GM18907 (cell line): ENCODE data around the gene SUGT1.

Experiments used
- ATAC-seq: cut with Tn5 transposase; IDR thresholded peaks from one replicate; pipeline ENCODE4 v1.9.1; 2021; ENCODE audit warnings: mild to moderate bottlenecking, moderate library complexity; ENCODE audit not compliant: unreplicated experiment

SUGT1 gene

GRCh38 chr13:52736891-52737290 lies 84.3 kb downstream of the SUGT1 start:
- no peak for ATAC-seq

GRCh38 chr13:52737451-52737850 lies 84.8 kb downstream of the SUGT1 start:
- ATAC-seq, result no peak

- no peak for ATAC-seq
Measured at GRCh38 chr13:52737965-52738364, 85.3 kb downstream of the SUGT1 start.

DNA sequence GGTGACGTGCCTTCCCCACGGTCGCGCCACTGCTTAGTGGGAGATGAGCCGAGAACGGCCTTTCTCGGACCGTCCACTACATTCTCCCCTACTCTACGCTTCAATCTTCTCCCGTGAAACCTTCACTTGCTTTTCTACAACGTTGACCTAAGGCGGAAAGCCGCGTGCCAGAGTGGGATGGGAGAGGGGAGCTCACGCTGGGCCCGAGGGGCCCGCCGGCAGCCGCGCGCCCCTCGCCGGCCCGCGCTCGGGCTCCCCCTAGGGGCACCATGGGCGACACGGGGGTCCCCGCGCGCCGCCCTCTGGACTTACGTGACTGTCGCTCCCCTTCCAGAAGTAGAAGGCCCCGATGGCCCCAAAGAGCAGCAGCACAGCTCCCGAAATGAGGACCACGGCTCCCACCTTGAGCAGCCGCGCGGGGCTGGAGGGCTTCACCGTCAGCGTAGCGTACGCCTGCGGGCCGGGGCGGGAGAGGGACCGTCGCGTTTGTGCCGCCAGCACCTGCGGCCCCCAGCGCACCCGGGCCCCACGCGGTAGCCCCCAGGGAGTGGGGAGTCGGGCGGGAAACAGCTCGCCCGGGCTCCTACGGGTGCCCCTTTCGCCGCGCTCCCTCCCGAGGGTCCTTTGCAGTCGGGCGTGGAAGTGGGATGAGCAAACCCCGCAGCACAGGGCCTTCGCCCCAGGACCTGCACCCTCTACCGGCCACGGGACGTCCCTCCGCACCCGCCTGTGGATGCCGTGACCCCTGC lies 86.3 kb downstream of the SUGT1 start:
- peak; percentile 69 for ATAC-seq

DNA sequence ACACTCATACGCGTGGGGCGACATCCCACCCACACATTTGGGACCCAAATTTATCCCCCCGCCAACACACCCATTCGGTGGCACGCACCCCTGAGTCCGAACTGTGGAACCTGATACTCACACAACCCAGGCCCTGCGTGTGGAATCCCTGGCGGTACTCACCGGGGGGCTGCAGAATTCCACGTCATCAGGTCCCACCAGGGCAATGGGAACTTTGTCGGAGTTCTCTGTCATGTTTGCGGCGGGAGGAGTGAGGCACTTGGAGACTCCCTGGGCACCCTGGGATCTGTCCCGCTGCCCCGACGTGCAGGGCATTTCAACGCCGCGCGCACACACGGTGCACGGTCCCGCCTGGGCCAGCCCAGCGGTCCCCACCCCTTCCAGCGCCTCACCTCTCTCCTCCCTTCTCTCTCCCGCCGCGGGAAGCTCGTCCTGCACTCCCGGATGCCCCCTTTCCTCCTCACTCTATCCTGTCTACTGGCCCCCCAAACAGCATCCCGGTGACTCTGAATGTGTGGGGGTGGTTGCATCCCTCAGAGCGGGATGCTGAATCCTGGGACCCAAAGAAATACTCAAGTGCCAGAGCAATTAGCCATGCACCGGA lies 86.9 kb downstream of the SUGT1 start, which contains the start of gene CNMD:
Gene CNMD, minus strand, starts transcription at position 353 of the 604 bp plus-strand sequence. Its CDS starts 119 bp downstream, at position 234.
- ATAC-seq, result no peak

- ATAC-seq, result no peak
Measured at GRCh38 chr13:52743569-52743968, 90.9 kb downstream of the SUGT1 start.

GRCh38 chr13:52743988-52744387 lies 91.4 kb downstream of the SUGT1 start:
- no peak for ATAC-seq

DNA sequence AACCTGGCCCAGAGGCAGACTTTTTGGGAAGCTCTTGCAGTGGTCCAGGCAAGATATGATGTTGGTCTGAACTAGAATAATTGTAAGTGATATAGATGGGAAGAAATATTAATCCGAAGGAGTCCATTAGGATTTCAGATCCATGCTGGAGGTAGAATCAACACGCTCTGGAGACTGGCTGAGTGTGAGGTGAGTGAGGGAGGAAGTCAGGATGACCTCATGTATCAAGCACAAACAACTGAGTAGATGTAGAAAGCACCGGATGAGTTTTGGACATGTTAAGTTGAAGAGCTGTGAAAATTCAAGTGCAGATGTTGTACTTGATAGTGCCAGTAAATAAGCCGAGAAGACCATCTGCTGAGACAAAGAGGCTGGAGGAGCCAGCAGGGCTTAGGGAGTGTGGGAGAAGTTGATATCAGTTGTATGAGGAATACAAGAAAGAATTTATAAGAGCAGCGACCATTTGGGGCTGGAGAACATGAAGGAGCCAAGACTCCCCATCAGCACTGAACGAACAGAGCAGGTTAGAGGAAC lies 92.3 kb downstream of the SUGT1 start:
- ATAC-seq, result no peak

DNA sequence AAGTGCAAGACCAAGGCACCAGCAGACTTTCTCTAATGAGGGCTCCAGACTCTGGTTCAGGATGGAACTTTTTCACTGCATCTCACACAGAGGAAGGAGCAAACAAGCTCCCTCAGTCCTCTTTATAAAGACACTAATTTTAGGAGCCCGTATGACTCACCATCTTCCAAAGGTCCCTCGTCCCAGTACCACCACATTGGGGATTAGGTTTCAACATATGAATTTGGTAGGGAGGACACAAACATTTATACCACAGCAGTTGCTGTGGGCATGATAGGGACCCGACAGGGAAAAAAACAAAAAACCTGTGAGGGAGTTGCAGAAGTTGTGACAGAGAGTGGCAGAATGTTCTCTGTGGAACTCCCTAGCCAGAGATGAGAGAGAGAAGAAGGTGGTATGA lies 93.5 kb downstream of the SUGT1 start:
- no peak for ATAC-seq

DNA sequence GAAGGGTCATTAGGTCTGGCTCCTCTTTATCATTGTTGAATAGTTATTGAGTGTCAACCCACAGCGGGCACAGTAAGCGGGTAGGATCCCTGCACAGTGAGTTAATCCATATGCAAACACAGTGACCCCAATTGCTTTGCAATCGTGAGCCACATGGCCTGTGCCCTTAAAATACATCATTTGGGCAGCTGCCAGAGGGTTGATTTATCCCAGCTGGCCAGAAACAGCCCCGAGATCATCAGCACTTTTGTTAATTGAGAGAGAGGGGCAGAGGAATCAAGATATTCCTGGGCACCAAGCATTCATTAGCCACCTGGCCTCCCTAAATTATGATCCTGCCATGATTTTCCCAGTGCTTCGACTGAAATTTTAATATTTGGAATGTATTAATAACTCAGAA lies 96.8 kb downstream of the SUGT1 start:
- ATAC-seq, result no peak
